ENCODE data around the gene RMDN3. TPM values are rescaled to one million over a fixed set of nuclear protein-coding genes. Genes with fewer than 3 reads are reported as not detected.

The RMDN3 gene
- total RNA-seq, 4 donors from 2014 or later = 21.3 to 31.9 (median 26.4) TPM

DNA sequence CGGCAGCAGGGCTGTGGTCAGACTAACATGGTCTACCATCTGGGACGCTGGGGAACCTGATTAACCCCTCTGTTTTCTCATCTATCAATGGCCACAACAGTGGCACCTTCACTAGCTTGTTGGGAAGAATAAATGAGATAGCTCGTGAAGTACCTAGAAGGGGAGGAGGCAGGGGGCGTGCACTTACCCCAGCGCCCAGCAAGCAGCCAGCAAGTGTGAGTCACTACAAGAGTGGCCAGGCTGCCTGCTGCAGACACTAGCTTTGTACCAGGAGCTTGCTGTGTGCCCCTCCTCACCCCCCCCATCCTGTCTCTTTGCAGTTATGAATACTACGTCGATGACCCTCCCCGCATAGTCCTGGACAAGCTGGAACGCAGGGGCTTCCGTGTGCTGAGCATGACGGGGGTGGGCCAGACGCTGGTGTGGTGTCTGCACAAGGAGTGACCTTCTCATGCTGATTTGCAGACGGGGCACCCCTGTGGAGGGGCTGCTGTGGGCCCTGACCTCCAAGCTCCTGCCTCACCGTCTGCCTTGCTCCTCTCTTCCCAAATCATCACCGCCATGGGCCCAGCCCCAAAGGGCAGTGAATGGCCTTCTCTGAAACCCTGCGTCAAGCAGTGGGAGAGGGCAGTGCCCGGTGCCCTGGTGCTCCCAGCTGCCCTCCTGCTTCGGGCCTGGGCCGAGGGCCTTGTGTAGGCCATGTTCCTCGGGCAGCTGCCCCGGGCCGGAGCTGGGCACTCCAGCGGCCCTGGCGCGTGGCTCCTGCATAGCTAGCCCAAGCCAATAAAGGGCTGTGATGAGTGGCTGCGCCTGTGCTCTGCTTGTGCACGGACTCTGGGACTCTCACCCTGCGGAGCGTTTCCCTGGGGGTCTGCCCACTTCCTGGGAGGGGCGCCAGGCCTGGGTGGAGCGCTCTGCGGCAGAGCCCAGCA is 12.1 kb upstream of the RMDN3 start:
- 61 to 71% methylated on average over 5 to 6 of the region's 32 CpGs for WGBS, 2 donors
- peaks cover 6 to 29% (median 8%) of the 10 kb centered on the region in 3 donors for H3K36me3 ChIP-seq
- peaks cover 76 to 98% (median 76%) of the 10 kb centered on the region in 3 donors for H3K4me1 ChIP-seq
- no peaks in the 10 kb centered on the region for H3K9me3 ChIP-seq
- intact Hi-C loops (cut with DNase I) = no loop called here
- H3K27me3 ChIP-seq = no peaks in the 10 kb centered on the region
- no peak for DNase-seq
- H3K27ac ChIP-seq = peak overlapping the region; percentile 86 to 96 (median 90)
- TF ChIP-seq CTCF (IDR thresholded peaks at IDR 0.05) (no peak), POLR2A (IDR thresholded peaks at IDR 0.05) (no peak)
- peak overlapping the region in 2 of 4 donors; percentile 51 to 53 for H3K4me3 ChIP-seq

GRCh38 chr15:40766194-40766815 is 11.3 kb upstream of the RMDN3 start:
- H3K4me1 ChIP-seq = peaks cover 72 to 89% (median 76%) of the 10 kb centered on the region in 3 donors
- TF ChIP-seq POLR2A (IDR thresholded peaks at IDR 0.05) (no peak), CTCF (IDR thresholded peaks at IDR 0.05) (peak in 1 of 6 experiments; percentile 7)
- peak overlapping the region; percentile 86 to 96 (median 90) for H3K27ac ChIP-seq
- H3K27me3 ChIP-seq = no peaks in the 10 kb centered on the region
- peak overlapping the region in 3 of 4 donors; percentile 51 to 84 (median 53) for H3K4me3 ChIP-seq
- WGBS, 2 donors = 42 to 61% methylated on average over 2 to 3 of the region's 7 CpGs
- no peaks in the 10 kb centered on the region for H3K9me3 ChIP-seq
- intact Hi-C loops (cut with DNase I) = no loop called here
- H3K36me3 ChIP-seq = peaks cover 4 to 20% (median 8%) of the 10 kb centered on the region in 3 donors
- no peak for DNase-seq

DNA sequence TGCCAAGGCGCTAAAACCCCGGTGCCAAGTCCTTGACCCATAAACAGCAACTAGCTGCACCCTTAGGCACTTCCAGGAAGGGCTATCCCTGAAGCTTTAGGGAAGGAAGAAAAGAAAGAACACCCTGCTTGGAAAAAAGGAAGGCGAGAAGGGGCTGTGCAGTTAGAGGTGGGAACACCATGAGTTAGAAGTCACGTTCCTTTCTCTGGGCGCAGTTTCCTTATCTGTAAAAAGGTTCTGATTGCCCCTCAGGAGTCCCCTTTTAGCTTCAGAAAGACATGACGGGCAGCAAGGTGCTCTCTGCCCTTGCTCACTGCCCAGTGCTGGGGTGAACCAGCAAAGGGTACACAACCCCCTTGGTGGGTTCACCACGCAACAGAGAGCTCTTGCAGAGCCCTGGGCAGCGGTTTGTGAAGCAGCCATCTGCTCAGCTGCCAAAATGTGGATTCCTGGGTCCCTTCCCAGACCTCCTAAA is 9.6 kb upstream of the RMDN3 start:
- 32 to 39% methylated on average over 6 to 7 of the region's 8 CpGs for WGBS, 2 donors
- H3K27me3 ChIP-seq = no peaks in the 10 kb centered on the region
- intact Hi-C loops (cut with DNase I) = no loop called here
- H3K27ac ChIP-seq = peak overlapping the region; percentile 86 to 96 (median 90)
- TF ChIP-seq POLR2A (IDR thresholded peaks at IDR 0.05) (no peak), CTCF (IDR thresholded peaks at IDR 0.05) (no peak)
- peaks cover 64 to 73% (median 66%) of the 10 kb centered on the region in 3 donors for H3K4me1 ChIP-seq
- H3K9me3 ChIP-seq = no peaks in the 10 kb centered on the region
- no peak for DNase-seq
- H3K36me3 ChIP-seq = peaks cover 4 to 16% (median 8%) of the 10 kb centered on the region in 3 donors
- peak overlapping the region; percentile 35 to 84 (median 52) for H3K4me3 ChIP-seq

- TF ChIP-seq POLR2A (IDR thresholded peaks at IDR 0.05) = peak in 2 of 4 donors; percentile 37 to 73
- TF ChIP-seq CTCF (IDR thresholded peaks at IDR 0.05) = peak in 4 of 6 experiments; percentile 14 to 45 (median 35)
- 0 to 5% methylated on average over 3 to 10 of the region's 75 CpGs for whole genome bisulfite sequencing, 2 donors
- Histone ChIP-seq H3K4me1 (peaks cover 58 to 66% (median 62%) of the 10 kb centered on the region in 3 donors), H3K27ac (peak within 1 kb of the TSS; percentile 86 to 96 (median 90)), H3K27me3 (no peaks in the 10 kb centered on the region), H3K4me3 (peak within 1 kb of the TSS; percentile 35 to 84 (median 52)), H3K9me3 (no peaks in the 10 kb centered on the region), H3K36me3 (peaks cover 4 to 16% (median 8%) of the 10 kb centered on the region in 3 donors)
- DNase-seq = no peak
- intact Hi-C loops (cut with DNase I) = no loop called here
Observed at GRCh38 chr15:40763801-40764628, 9.0 kb upstream of the RMDN3 start, which contains the start of gene GCHFR. GCHFR (plus strand) TSS chr15:40764068; CDS start chr15:40764181, 113 bp downstream.

Data from esophagus squamous epithelium (tissue), 5 donors.